GM18520 (cell line): ENCODE results near the gene PSMD13.
"Not testable (repeated sequence)": the region's sequence is repeated elsewhere in the genome, so short reads cannot be mapped to it uniquely, and the experiment has no call there.

Experiments
- ATAC-seq: cut with Tn5 transposase; IDR thresholded peaks from one replicate; pipeline ENCODE4 v1.9.1; 2021; ENCODE audit not compliant: unreplicated experiment

The PSMD13 gene

GRCh38 chr11:216081-216974 lies 20.4 kb upstream of the PSMD13 start:
- no peak for ATAC-seq

GRCh38 chr11:217704-218103 lies 19.1 kb upstream of the PSMD13 start:
- no peak for ATAC-seq

DNA sequence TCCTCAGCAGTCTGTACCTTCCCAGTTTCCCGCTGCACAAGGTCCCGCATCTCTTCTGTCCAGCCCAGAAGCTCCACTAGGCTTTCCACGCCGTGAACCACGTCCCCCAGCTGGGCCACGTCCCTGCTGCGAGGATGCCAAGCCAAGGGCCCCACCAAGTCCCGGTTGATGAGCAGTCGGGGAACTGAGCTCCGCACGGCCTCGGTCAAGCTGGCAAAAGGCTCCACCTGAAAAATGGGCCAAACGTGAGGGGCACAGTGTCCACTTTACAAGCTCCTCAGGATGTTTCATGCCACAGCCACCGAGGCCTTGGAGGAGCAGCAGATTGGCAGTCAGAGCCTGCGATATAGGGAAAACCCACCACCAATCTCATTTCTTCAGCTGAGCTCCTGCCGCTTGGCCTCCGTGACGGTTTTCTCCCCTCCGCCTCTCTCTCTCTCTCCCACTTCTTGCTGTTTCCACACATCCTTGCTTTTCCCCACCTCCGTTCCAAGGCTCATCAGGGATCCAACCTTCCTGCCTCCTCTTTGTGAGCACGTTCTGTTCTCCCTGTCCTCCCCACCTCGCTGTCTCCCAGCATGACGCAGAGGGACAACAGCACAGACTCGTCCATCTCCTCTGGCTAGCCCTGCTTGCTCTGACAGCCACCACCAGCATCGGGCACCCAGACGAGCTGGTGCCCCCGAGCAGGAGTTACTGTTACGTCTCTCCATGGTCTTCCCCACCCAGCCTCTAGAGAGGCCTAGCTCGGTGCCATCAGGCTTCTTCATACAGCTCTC lies 17.8 kb upstream of the PSMD13 start:
- ATAC-seq = no peak

DNA sequence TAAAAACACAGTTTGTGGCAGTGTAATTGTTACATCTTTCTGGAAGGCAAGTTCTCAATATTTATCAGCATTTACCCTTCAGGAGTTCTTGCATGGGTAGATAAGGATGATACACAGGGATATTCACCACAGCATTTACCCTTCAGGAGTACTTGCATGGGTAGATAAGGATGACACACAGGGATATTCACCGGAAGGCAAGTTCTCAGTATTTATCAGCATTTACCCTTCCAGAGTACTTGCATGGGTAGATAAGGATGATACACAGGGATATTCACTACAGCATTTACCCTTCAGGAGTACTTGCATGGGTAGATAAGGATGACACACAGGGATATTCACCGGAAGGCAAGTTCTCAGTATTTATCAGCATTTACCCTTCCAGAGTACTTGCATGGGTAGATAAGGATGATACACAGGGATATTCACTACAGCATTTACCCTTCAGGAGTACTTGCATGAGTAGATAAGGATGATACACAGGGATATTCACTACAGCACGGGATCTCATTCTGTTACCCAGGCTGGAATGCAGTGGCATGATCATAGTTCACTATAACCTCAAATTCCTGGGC lies 16.0 kb upstream of the PSMD13 start:
- not testable (repeated sequence) for ATAC-seq

GRCh38 chr11:221539-221938 lies 15.2 kb upstream of the PSMD13 start:
- no peak for ATAC-seq

DNA sequence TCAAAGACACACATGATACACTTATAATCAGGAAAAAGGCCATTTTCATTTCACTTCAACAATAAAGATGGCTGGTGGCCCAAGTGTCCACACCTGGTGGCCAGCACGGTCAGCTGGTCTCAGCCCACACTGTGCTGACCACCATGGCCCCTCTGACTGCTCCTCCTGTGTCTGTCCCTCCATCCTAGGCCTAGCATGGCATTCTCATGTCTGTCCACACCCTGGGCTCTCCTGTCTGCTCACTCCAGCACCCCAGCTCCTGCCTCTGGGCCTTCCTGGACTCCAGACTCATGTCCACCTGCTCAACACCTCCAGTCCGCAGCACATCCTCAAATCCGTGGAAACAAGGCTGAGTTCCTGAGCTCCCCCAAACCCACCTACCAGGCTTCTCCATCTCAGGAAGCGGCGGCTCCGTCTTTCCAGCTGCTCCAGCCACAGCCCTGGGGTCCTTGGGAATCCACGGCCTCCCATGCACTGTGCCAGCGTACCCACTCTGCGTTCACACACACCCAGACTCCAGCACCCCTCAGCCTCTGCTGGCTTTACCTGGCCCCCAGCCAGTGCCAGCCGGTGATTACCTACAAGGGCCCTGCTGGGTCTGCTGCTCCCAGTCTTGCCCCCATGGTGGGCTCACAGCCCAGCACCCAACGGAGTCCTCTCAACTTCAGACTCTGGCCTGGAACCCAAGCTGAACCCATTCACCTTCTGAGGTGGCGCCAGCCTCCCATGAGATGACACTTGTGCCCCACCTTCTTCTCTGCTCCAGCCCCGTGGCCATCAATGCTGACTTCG lies 14.6 kb upstream of the PSMD13 start:
- no peak for ATAC-seq

- no peak for ATAC-seq
These were observed 13.6 kb upstream of the PSMD13 start for GRCh38 chr11:223026-223789.

DNA sequence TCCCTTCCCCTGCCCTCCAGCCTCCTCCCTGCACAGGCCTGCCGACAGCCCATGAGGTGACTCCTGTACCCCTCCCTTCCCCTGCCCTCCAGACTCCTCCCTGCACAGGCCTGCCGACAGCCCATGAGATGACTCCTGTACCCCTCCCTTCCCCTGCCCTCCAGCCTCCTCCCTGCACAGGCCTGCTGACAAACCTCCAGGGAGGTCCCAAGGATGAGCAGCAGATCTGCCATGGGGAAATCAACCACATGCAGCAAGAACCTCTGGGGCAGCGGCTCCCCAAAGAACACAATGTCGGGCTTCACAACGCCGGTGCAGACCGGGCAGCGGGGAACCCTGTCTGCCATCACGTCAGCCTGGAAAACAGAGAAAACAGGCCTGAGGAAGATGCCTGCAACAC lies 12.9 kb upstream of the PSMD13 start:
- ATAC-seq = no peak

DNA sequence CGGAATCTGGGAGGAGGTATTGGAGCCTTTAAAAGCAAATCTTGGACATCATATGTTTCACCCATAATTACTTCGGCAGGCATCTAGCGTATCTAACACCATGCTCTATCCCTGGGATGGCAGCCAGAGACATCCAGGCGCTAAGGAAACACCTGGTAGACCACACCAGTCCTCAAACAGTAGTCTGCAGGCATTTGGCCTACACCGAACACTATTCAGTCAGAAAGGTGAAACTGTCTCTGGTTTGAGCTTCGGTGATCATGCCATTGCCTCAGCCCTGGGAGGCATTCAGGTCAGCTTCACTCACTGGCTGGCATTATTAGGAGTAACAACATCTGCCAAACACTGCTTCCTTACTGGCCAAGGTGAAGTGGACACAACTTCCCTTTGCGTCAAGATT lies 12.4 kb upstream of the PSMD13 start:
- ATAC-seq = no peak

GRCh38 chr11:225734-226453 lies 10.9 kb upstream of the PSMD13 start:
- peak; percentile 87 for ATAC-seq

- no peak for ATAC-seq
These were observed 8.9 kb upstream of the PSMD13 start for GRCh38 chr11:227824-228379.

GRCh38 chr11:230431-230830 lies 6.3 kb upstream of the PSMD13 start:
- no peak for ATAC-seq

DNA sequence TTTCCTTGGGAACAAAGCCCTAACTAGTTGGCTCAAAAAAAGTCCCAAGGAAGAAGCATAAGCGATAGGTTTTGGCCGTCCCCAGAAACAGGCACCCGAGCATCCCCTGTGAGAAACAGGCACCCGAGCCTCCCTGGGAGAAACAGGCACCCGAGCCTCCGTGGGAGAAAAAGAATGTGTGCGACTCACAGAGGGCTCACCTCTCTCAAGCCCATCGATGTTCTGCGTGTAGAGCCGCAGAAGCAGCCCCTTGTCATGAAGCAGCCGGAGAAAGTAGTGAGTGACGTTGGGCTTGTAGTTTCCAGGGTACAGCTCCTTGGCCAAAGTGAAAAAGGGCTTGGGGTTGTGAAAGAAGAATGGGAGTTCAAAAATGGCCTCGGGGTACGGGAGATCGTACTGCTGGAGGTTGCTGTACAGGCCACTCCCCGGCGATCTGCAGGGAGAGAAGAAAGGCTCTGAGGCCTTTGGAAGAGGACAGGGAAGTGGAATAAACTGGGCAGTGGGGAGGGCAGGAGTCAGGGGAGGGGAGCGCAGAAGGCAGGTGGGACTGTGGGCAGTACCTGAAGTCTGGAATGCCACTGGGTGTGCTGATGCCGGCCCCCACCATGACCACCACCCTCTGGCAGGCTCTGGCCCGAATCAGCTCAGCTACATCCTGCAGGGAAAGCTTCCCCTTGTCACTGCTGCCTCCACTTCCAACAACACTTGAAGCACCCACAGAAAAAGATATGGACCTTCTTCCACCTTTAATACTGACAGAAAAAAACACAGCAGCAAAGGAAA lies 3.8 kb upstream of the PSMD13 start:
- no peak for ATAC-seq

DNA sequence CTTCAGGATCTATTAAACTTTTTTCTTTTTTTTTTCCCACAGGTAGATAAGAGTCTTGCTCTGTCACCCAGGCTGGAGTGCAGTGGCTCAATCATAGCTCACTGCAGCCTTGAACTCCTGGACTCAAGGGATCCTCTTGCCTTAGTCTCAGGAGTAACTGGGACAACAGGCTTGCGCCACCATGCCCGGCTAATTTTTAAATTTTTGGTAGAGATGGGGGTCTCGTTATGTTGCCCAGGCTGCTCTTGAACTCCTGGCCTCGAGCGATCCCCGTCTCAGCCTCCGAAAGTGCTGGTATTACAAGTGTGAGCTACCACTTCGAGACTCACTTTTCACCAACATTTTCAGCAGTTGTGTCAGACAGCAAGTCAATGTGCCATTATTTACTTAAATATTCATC lies 1.6 kb upstream of the PSMD13 start:
- ATAC-seq = no peak

DNA sequence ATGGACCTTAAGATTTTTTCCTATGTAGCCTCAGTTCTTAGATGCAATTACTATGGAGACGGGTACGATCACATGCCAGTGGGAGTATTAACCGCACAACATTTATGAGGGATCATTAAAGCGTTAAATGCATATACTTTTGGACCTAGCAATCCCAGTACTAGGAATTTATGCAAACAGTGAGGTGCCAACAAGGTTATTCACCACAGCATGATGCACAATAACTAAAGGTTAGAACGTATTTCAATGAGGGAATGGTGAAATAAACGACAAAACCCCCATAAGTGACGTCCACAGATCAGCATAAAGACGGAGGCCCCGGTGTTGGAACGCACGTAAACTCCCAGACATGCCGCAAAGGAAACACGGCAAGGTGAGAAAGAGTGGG lies 1.2 kb upstream of the PSMD13 start:
- no peak for ATAC-seq

DNA sequence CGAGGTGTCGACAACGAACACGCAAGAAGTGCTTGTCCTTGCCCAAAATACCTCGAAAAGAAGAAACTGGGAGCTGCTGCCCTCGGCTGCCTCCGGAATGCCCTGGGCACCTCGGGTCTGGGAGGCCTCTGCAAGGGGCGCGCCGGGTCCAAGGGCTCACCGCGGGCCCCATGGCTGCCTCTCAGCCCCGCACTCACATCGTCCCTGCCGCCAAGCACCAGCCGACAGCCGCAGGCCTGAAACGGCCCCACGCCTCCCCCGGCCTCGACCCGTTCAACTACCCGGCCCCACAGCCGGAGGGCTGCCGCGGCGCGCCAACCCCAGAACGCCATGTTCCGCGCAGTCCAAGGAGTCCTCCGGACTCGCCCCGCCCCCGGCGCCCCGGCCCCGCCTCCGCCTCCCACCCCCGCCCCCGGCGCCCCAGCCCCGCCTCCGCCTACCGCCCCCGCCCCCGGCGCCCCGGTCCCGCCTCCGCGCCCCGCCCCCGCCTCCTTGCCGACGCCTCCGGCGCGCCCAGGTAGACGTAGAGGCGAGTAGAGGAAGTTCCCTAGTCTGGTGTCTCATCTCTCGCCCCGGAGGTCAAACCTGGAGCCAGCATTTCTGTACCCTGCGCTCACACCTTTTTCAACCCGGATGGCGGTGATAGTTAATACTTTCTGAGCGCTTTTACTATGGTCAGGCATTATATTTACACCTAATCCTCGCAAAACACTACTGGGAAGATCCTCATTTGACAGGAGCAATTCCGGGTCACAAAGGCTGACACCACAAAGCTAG lies 591 bp upstream of the PSMD13 start, which contains the start of gene SIRT3:
Gene SIRT3, minus strand, starts transcription at position 346 of the 777 bp plus-strand sequence. Its CDS starts 14 bp downstream, at position 332.
- ATAC-seq = peak; percentile 62

DNA sequence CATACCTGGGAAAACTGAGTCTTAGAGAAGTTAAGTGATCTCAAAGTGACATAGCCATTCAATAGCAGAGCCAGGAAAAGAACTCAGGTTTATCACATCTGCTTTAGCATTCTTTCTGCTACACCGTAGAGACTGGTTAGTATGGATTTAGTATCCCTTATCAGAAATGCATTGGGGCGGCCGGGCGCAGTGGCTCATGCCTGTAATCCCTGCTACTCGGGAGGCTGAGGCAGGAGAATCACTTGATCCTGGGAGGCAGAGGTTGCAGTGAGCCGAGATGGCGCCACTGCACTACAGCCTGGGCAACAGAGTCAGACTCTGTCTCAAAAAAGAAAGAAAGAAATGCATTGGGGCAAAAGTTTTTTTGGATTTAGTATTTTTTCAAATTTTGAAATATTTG lies 1.6 kb downstream of the PSMD13 start:
- not testable (repeated sequence) for ATAC-seq

GRCh38 chr11:240315-240714 lies 3.5 kb downstream of the PSMD13 start:
- no peak for ATAC-seq
